Measurements from ENCODE around the gene SOCS2.
"Not testable (repeated sequence)": the region's sequence is repeated elsewhere in the genome, so short reads cannot be mapped to it uniquely, and the experiment has no call there.

The SOCS2 gene, protein sequence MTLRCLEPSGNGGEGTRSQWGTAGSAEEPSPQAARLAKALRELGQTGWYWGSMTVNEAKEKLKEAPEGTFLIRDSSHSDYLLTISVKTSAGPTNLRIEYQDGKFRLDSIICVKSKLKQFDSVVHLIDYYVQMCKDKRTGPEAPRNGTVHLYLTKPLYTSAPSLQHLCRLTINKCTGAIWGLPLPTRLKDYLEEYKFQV

DNA sequence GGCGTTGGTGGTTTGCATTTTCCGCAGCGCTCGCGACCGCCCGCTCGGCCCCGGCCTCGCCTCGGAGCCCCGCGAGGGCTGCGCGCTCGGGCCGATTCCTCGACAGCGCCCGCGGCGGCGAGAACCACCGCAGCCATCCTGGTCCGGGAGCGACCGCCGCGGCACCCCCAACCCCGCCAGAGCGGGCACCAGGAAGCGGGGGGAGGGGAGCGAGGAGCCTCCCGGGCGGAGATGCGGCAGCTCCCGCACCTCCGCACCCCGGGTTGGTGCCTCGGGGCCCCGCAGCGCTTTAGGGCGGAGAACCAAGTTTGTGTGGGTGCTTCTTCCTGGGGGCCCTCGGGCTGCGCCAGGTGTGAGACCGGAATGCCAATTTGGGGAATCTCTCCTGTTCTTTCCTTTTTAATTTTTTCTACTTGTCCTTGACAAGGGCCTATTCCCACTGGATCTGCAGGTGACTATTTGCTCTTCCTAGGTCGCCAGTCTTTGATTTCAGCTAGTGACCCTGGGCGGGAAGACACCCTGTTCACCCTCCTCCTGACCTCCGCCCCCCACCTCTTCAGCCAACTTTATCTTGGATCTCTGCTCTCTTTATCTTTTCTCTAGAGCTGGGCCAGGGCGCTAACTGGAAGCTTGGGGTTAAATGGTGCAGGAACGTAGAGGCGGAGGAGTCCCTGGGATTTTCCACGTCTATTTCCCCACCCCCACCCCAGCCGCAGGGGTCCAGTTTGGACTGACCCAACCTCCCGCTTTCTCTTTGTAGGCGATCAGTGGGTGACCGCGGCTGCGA is at the start of gene SOCS2:
SOCS2 (plus strand) TSS at position 751 of the 787 bp plus-strand sequence. CDS start 223 bp downstream, outside the sequence.
- peak; percentile 4 for DNase-seq (ENCODE audit: low spot score)

DNA sequence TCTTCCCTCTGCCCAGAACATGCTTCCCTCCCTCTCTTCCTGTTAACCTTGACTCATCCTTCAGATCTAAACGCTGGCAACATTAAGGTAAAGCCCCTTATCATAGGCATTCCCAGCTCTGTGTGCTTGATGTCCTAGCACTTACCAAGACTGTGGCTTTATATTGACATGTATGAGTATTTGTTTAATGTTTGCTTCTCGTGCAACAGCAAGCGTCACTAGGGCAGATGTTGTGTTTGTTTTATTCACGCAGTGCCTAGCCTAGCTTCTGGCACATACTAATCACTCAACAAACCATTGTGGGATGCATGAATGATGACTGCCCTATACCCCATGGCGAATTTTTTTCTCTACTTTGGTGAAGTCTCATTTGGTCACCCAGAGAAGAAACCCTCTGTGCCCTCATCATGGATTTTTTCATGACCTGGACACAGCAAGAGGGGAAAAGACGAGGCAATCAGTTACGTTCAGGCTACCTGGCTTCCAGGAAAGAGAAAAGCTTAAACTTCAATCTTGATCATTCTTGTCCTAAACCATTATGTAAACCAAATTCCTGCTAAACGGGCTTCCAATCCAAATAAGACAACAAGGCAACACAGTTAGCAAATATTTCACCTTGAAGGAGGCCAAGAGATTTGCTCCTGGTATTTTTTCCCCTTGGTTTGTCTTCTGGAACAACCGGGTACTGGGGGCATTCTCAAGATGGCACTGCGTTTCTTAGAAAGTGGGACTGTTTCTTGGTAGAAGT is 47.9 kb upstream of the SOCS2 start:
- DNase-seq (ENCODE audit: low spot score), result no peak

DNA sequence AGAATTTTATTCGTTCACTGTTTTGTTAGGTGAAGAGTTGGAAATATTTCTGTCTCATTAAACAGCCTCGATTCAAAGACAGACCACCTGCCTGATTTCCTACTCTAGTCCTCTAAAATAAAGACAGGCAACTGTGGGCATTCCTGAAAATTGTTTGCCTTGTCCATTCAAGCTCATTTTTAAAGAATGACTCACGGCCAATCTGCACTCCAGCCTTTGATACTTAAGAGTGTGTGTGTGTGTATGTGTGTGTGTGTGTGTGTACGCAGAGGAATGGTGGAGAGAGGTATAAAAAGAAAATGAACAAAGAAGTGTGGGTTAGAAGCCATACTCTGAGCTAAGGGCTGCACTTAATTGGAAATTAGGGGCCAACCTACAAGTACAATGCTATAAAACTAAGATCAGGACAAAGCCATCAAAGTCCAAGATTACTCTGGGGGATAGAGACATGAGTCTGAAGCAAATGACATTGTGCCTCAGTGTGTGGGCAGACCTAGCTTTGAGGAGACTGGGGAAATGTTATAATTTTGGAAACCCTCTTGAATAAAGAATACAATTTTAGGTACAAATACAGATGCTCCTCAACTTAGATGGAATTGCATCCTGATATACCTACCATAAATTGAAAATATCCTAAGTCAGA is 45.6 kb upstream of the SOCS2 start:
- DNase-seq (ENCODE audit: low spot score), result peak; percentile 42

DNA sequence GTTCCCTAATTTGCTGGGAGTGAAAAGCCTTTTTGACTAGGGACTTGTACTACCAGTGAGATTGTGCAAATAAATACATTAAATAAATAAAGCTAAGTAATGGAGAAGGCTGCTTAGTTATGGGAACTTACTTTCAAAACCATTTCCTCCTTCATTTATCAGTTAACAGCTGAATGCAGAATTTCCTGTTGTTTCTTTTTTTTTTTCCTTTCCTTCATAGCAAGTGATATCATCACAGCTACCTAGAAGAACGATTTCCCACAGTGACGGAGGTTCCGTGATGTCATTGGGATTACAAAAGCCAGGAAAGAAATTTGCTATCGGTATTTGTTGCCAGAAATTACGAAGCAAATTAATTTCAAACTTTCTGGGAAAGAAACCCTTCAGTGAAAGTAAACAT is 42.1 kb upstream of the SOCS2 start:
- DNase-seq (ENCODE audit: low spot score), result no peak

DNA sequence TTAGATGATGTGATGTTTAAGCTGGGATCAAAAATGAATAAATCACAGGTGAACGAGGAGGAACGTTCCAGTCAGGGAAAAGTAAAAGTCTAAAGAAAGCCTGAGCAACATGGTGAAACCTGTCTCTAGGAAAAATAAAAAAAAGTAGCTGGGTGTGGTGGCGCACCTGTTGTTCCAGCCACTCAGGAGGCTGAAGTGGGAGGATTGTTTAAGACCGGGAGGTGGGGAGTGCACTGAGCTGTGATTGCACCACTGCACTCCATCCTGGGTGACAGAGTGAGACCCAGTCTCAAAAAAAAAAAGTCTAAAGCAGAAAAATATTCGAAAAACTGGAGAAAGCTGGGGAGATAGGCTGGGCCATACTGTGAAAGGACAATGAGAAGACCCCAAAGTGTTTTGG is 39.2 kb upstream of the SOCS2 start:
- DNase-seq (ENCODE audit: low spot score), result no peak

DNA sequence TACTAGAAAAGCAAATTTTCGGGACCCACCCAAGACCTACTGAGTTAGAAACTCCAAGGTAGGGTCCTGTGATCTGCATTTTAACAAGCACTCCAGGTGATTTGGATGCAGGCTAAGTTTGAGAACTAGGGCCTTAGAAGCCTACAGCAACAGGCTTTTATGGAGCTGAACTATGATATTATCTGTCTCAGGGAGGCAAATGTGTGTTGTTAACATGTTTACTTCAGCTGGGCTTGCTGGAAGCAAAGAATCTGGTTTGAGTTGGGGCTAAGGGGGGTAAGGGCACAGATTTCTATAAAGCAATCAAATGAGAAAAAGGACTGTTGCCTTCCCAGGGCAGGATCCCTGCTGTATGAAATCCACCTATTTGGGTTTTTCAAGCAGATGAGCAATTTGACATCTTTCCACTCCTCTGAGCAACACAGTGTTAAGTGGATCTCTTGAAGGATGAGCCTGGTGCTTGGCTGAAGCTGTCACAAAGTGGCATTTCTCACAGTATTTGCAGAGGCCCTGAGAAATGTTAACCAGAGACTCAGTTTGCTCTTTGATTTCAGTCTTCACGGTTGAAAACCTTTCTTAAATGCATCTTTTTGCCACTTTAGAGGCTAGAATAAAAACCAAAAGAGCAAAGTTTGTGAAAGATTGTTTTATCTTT is 36.2 kb upstream of the SOCS2 start:
- DNase-seq (ENCODE audit: low spot score), result no peak

DNA sequence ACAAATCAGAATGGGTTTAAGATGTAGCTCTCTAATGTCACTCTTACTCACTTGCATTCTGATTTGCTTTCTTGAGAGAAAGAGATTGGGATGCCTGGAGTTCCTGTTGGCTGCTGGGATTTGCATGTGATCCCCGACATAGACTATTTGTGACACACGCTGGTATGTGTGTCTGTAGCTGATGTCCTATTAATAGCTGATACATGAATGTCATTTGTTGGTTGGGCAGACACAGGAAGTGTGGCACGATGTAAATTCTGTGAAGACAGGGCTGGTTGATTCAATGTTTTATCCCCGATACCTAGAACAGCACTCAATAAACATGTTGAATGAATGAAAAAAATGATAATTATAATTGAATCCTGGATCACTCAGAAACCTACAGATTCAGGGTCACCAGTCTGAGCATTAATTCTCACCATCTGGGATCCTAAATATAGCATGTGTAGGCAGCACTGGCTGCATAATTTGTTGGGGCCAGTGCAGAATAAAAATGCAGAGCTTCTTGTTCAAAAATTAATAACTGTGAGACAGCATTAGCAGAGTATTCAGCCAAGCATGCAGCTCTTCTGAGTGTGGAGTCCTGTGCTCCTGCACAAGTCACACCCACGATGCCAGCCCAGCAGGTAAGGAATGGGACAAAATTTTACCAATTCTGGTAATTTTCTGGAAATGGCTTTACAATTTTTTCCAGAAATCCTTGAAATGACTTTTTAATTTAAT is 35.5 kb upstream of the SOCS2 start:
- peak; percentile 63 for DNase-seq (ENCODE audit: low spot score)

DNA sequence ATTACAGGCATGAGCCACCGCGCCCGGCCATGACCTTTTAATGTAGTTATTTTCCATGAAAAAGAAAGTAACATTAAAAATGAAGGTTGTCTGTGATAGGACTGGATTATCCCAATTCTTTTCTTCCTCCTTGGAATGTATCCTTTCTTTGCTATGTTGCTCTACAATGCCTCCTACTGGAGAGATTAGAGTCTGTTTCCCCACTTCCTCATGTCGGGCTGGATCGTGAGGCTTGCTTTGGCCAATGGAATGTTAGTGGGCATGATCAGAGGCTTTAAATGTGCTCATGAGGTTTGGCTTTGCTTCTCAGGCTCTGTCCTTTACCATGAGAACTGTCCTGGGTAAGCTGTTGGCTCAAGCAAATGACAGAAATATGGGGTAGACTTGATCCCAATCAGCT is 34.7 kb upstream of the SOCS2 start:
- DNase-seq (ENCODE audit: low spot score), result no peak

DNA sequence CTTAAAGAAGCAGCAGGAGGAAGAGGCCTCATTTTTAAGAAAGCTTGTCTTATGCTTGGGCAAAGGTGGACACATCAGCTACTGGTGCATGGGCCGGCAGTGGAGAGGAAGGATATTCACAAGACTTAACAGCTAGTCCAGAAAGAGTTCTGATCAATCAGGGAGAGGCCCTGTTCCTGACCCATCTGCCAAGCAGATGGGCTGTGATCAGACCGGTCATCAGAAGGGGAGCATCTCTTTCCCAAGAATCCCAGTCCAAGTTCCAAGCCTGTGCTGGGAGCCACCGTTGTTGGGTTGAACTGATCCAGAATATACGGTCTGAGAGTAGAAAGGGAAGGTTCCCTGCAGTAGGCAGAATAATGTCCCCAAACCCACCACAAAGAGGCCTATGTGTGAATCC is 32.7 kb upstream of the SOCS2 start:
- no peak for DNase-seq (ENCODE audit: low spot score)

DNA sequence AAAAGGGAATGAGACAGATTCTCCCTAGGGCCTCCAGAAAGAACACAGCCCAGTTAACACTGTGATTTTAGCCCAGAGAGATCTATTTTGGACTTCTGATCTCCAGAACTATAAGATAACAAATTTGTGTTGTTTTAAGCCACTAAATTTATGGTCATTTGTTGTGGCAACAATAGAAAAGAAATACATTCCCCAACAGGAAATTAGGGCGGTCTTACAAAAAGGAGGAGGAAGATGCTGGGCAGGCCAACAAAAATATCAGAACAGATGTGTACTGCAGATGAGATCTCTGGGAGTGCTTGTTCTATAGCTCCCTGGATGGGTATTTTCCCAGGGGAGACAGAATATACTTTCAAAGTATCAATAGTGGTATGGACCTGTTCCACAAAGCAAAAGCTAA is 32.0 kb upstream of the SOCS2 start:
- no peak for DNase-seq (ENCODE audit: low spot score)

DNA sequence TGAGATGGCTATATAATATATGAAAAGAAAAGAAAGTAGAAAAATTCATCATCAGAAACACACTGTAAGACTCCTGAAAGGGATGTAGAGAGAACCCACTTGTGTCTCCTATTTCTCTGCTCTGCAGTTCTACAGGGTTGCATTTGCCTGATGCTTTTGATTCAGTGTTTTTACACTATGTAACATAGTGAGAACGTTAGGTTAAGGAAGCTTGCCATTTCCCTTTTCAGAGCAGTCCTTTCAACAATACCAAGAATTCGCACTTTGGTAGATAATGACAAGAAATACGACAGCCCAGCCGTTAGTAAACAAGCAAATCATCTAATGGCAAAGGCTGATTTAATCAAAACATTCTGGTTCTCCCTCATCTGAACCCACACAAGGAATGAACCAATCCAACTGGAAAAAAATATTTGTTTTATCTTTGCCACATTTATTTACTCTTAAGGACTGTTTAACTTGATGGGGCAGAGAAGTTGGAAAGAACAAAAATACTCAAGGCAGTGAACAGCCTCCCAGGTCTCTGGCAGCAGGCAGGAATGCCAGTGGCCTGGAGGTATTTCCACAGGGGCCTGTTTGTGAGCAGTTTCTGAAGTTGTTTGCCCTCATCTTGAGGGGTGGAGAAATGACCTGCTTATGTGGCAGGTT is 30.8 kb upstream of the SOCS2 start:
- no peak for DNase-seq (ENCODE audit: low spot score)

DNA sequence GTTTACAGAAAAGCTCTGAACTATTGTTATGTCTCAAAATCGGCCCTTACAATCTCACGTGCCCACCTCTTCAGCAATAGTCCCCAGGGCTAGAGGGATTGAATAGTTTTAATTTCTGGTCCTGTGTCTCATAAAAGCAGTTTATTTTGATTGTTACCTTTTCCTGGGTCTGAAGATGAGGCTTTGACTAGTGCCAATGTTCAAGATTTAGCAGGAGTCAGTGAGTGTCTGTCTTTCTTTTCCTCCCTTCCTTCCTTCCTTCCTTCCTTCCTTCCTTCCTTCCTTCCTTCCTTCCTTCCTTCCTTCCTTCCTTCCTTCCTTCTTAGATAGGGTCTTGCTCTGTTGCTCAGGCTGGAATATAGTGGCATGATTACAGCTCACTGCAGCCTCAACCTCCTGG is 24.7 kb upstream of the SOCS2 start:
- DNase-seq (ENCODE audit: low spot score), result no peak

DNA sequence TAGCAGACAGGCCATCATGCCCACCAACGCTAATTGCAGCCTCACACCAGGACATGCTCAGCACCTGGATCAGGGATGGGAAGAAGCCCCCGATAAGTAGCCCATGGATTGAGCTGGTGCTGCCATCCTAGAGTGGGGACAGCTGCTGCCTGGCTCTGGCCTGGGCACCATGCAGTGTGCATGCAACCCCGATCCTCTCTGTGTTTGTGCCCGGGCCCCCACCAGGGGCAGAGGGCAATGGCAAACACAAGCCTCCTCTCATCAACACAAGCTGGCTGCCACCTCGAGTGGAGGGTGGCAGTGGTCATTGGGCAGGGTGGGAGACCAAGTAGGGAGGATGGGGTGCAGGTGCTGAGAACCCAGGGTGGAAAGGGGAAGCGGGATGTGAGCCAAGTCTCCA is 23.3 kb upstream of the SOCS2 start:
- no peak for DNase-seq (ENCODE audit: low spot score)

DNA sequence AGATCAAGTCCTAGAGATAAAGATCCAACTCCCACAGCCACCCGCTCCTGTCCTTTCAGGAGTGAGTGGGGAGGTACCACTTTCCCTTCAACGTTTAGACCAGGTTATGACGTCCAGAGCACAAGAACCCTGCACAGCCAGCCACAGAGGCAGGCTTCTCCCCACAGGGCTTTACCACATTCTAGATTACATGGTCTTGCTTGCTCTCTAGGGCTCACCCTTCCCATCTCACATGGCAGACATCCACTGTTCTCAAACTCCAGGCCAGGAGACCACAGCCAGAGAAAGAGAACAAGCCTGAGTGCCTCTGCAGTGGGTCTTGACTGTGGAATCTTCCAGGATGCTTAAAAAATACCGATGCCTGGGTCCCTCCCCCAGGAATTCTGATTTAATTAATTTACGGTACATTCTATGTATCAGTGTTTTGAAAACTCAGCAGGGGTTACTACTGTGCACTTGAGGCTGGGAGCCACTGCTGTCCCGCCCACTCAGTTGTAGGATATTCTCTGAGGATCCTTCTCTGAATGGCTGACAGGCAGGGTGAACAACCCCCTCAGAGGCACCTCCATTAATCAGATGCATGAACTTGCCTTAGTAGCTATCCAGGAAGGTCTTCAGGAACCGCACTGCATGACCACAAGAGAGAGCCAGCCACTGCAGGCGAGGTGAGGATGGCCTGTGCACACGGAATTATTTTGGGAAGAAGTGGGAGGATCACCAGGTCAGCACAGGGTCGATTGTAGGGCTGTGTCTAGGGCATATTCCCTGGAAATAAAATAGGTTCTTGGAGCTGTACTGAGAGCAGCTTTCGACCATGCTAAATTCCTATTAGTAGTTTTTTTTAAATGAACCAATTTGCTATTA is 21.5 kb upstream of the SOCS2 start:
- DNase-seq (ENCODE audit: low spot score), result no peak

DNA sequence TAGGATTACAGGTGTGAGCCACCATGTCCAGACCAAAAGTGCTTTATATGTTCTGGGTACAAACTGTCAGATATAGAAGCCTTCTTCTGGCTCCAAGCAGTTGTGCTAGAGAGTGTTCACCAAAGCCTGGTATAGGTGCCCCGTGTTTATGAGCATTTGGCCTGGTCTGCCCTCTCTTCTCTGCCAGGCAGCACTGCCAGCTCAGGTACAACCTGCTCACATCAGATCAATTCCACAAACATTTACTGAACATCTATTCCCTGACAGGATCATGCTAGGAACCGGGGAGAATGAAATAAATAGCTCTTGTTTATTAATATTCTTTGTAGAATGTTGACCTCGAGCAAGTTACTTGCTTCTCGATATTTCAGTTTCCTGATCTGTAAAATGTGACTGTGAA is 20.0 kb upstream of the SOCS2 start:
- no peak for DNase-seq (ENCODE audit: low spot score)

DNA sequence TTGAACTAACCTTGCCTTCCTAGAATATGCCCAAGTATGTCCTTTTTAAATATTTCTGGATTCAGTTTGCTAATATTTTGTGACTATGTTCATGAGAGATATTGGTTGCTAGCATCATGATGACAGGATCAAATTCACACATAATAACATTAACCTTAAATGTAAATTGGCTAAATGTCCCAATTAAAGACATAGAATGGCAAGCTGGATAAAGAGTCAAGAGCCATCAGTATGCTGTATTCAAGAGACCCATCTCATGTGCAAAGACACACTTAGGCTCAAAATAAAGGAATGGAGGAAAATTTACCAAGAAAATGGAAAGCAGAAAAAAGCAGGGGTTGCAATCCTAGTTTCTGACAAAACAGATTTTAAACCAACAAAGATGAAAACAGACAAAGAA is 14.6 kb upstream of the SOCS2 start:
- DNase-seq (ENCODE audit: low spot score), result not testable (repeated sequence)

DNA sequence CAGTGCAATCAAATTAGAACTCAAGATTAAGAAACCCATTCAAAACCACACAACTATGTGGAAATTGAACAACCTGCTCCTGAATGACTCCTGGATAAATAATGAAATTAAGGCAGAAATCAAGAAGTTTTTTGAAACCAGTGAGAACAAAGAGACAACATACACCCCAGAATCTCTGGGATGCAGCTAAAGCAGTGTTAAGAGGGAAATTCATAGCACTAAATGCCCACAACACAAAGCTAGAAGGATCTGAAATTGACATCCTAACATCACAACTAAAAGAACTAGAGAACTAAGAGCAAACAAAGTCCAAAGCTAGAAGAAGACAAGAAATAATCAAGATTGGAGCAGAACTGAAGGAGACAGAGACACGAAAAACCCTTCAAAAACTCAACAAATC is 13.8 kb upstream of the SOCS2 start:
- DNase-seq (ENCODE audit: low spot score), result not testable (repeated sequence)

DNA sequence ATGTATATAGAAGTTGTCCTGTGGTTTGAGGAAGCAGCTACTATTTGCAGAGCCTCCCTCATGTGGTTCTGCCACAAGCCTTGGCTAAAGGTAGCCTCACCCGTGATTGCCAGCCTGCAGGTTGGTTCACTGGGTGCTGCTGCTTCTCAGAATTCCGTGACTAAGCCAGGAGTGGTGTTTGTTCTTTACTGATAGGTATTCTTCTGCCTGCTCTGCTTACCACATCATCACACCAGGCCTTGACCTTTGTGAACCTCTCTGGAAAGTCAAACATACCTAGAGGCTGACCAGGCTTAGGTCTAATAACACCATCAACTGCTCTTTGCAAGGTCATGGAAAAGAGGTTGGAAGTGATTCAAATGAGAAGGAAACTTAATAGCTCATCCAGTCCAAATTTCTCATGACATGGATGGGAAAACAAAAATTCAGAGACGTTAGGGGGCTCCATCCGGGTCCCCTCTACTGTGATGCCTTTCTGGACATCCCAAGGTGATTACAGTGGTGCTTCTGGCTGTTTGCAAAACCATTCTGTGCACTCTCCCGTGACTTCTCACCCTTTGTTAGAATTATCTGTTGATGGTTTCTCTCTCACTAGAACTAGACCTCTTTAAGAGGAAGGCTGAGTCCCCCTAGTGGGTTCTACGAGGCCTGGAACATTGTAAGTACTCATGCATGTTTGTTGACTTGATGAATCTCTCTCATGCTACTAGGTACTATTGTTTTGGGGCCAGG is 8.5 kb upstream of the SOCS2 start:
- no peak for DNase-seq (ENCODE audit: low spot score)

DNA sequence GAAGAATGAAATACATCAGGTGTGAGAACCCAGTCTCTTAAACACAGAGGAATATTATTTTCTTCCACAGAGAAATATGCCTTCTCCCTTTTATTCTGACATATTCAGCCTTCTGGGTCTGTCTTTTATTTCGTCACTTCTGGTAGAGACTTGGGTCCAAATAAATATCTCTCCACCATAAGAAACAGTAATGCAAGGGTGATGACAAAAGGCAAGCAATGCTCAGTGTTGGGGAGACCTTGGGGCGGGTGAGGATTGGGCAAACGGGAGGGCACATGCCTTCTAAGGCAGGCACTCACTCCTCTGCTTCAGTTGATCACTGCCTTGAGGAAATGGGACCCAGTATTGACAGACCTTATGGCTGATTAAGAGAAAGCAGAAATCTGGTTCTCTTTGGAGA is 6.7 kb upstream of the SOCS2 start:
- DNase-seq (ENCODE audit: low spot score), result no peak
